Measurements from ENCODE around the gene PRKCZ.

The PRKCZ gene

DNA sequence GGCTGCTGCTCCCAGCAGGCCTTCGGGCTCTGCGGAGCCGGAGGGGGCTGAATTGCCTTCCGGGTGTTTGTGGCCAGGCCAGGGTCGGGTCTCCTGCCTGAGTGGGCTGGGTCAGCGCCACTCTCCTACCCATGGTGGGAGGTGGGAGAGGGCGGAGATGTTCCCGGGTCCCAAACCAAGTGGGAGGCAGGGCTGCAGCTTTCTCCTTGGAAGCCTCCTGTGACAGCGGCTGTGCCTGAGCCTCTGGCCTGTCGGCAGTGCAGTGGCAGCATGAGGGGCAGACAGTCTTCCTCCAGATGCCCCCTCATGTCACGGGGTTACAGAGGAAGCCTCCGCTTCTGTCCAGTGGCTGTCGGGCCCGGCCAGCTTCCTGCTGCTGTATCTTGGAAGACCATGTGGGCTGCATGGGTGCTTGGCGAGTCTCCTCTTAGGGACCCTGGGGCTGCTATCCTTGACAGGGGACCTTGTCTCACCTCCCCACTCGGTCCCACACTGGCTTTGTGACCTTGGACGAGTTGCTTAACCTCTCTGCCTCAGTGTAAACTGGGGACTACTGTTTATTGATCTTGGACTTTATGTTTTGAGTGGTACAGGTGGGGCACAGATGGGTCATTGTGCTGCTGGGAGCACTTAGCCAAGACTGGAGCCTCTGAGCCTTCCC lies 182.2 kb downstream of the PRKCZ start:
- in situ Hi-C loops (cut with MboI; ENCODE audit: low sequenced_read_pairs), result no loop called here

- in situ Hi-C loops (cut with MboI; ENCODE audit: low sequenced_read_pairs), result no loop called here
Measured at GRCh38 chr1:2232916-2233438, 182.8 kb downstream of the PRKCZ start.

DNA sequence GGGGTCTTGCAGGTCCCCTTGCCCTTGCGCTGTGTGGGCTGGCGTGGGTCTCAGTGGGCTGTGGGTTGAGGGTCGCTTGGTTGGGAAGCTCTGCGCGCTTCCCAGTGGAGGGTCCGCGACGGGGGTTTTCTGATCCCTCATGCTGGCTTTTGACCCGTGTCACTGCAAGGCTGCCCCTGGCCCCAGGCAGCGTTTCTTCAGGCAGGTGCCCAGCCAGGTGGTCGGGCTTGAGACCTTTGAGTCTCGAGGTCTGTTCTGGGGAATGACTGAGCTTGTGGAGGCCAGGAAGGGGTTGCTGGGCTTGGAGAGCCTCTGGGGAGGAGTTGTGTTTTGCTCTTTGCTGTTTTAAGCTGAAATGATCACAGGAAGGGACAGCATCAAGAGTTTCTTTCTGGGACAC lies 183.3 kb downstream of the PRKCZ start:
- in situ Hi-C loops (cut with MboI; ENCODE audit: low sequenced_read_pairs), result no loop called here

- in situ Hi-C loops (cut with MboI; ENCODE audit: low sequenced_read_pairs), result no loop called here
Measured at GRCh38 chr1:2233997-2234761, 184.0 kb downstream of the PRKCZ start.

DNA sequence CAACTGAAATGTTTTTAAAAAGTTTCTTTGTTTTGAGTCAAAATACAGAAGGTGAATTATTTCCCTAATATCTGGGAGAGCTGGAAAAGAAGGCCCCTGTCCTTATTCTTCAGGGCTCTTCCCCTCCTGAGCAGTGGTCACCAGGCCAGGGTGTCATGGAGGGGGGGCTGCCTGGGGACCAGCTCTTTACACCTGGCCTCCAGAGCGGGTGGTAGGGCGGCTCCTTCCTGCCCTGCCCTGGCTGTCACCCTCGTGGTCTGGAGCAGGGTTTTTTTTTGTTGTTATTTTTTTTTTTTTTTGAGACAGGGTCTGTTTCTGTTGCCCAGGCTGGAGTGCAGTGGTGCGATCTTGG lies 184.5 kb downstream of the PRKCZ start:
- in situ Hi-C loops (cut with MboI; ENCODE audit: low sequenced_read_pairs), result no loop called here
